OCI-LY3 (cell line): ENCODE results near the gene CACNG4.

Source experiments
- H2AFZ ChIP-seq: fragments of 200-600, 300-600 bp; shearing (Covaris generic); 2 replicates; pipeline ENCODE4 v1.6.0; 2014; ENCODE audit warnings: antibody characterized with exemption, low read depth, low read length
- H3K27ac ChIP-seq: fragments of 200-600, 300-600 bp; sonication (generic); 2 replicates; pipeline ENCODE4 v1.5.1; 2014; ENCODE audit warnings: mild to moderate bottlenecking, low read length, moderate library complexity, mixed read lengths
- H3K27me3 ChIP-seq: fragments of 200-600, 300-600 bp; sonication (generic); 2 replicates; pipeline ENCODE4 v1.6.1; 2014; ENCODE audit warnings: low read depth, low read length, mixed read lengths
- H3K36me3 ChIP-seq: fragments of 200-600, 300-600 bp; sonication (generic); replicated peaks from 2 replicates; pipeline ENCODE3; 2014; ENCODE audit warnings: low read depth, low read length, mixed read lengths
- H3K4me1 ChIP-seq: fragments of 300-600, 200-600 bp; sonication (generic); 2 replicates; pipeline ENCODE4 v1.6.1; 2014; ENCODE audit warnings: low read length, mixed read lengths
- H3K4me2 ChIP-seq: fragments of 200-600, 300-600 bp; sonication (generic); 2 replicates; pipeline ENCODE4 v1.6.1; 2014; ENCODE audit warnings: low read length, mixed read lengths
- H3K4me3 ChIP-seq: fragments of 300-600, 200-600 bp; sonication (generic); 2 replicates; pipeline ENCODE4 v1.5.1; 2014; ENCODE audit warnings: antibody characterized with exemption, mild to moderate bottlenecking, low read length, moderate library complexity
- H3K79me2 ChIP-seq: fragments of 300-600, 200-600 bp; shearing (Covaris generic); 2 replicates; pipeline ENCODE4 v1.6.1; 2014; ENCODE audit warnings: mild to moderate bottlenecking, low read length, mixed read lengths
- H3K9ac ChIP-seq: fragments of 300-600, 200-600 bp; shearing (Covaris generic); 2 replicates; pipeline ENCODE4 v1.6.0; 2014; ENCODE audit warnings: mild to moderate bottlenecking, low read length, moderate library complexity
- H3K9me3 ChIP-seq: fragments of 200-600, 300-600 bp; shearing (Covaris generic); 2 replicates; pipeline ENCODE4 v1.6.1; 2014; ENCODE audit warnings: low read length, mixed read lengths; ENCODE audit not compliant: insufficient read depth
- H4K20me1 ChIP-seq: fragments of 200-600, 300-600 bp; sonication (generic); 2 replicates; pipeline ENCODE4 v1.6.1; 2016; ENCODE audit warnings: low read length, mixed read lengths; ENCODE audit not compliant: insufficient read depth
- EZH2phosphoT487 ChIP-seq: fragments of 200-600 bp; shearing (Covaris generic); IDR thresholded peaks from 2 replicates; pipeline ENCODE4 v1.6.1; 2018; ENCODE audit warnings: antibody characterized with exemption, mixed run types, low read depth
- TF ChIP-seq, protein P1 (sequence below): fragments of 200-600, 300-600 bp; sonication (generic); IDR thresholded peaks from 2 replicates; pipeline ENCODE4 v1.5.1; 2014; ENCODE audit warnings: antibody characterized with exemption, low read length, low read depth

Gene CACNG4

DNA sequence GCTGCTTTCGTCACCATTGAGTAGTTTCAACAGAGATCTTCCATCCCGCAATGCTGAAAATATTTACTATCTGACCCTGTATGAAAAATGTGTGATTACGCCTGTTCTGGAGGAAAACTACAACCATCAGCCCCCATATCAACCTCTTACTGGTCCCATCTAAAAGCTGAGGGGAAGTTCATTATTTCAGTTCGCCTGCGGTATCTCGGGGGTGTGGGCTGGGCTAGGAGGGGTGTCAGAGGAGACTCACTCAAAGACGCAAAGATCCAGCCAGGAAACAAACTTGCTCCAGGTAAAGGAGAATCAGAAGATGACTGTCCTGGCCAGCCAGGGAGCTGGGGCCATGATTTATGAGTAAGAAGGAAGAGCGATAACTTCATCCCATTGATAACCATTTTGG is 93.5 kb downstream of the CACNG4 start:
- no peaks in the 10 kb centered on the region for H4K20me1 ChIP-seq
- no peaks in the 10 kb centered on the region for H3K27me3 ChIP-seq
- no peaks in the 10 kb centered on the region for H3K79me2 ChIP-seq
- no peaks in the 10 kb centered on the region for H3K36me3 ChIP-seq
- H3K9ac ChIP-seq = no peak overlapping the region
- H3K4me1 ChIP-seq = no peaks in the 10 kb centered on the region
- H3K4me3 ChIP-seq = no peak overlapping the region
- no peak overlapping the region for H2AFZ ChIP-seq
- no peak overlapping the region for H3K27ac ChIP-seq
- H3K9me3 ChIP-seq = no peaks in the 10 kb centered on the region
- TF ChIP-seq, protein P1, sequence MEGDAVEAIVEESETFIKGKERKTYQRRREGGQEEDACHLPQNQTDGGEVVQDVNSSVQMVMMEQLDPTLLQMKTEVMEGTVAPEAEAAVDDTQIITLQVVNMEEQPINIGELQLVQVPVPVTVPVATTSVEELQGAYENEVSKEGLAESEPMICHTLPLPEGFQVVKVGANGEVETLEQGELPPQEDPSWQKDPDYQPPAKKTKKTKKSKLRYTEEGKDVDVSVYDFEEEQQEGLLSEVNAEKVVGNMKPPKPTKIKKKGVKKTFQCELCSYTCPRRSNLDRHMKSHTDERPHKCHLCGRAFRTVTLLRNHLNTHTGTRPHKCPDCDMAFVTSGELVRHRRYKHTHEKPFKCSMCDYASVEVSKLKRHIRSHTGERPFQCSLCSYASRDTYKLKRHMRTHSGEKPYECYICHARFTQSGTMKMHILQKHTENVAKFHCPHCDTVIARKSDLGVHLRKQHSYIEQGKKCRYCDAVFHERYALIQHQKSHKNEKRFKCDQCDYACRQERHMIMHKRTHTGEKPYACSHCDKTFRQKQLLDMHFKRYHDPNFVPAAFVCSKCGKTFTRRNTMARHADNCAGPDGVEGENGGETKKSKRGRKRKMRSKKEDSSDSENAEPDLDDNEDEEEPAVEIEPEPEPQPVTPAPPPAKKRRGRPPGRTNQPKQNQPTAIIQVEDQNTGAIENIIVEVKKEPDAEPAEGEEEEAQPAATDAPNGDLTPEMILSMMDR = no peak
- no peak for TF ChIP-seq EZH2phosphoT487
- no peak overlapping the region for H3K4me2 ChIP-seq

DNA sequence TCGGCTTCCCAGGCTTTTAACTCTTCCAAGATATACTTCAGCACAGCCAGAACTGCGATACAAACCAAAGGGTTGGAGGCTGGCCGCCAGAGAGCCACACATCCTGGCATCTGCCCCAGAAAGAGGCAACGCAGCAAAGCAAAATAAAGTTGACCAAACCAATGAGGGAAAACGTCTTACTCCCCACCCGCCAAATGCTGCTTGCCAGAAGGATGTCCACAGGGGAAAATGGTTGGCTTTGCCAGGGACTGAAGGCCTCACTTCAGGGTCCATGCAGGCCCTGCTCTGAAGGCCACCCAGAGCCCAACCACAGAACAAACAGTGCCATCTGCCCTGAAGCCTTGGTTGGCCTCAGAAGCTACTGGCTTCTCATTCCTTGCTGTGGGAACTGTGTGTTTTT is 94.9 kb downstream of the CACNG4 start:
- Histone ChIP-seq H2AFZ (no peak overlapping the region), H3K27me3 (no peaks in the 10 kb centered on the region), H3K4me3 (no peak overlapping the region), H4K20me1 (no peaks in the 10 kb centered on the region), H3K9ac (no peak overlapping the region), H3K79me2 (no peaks in the 10 kb centered on the region), H3K9me3 (no peaks in the 10 kb centered on the region), H3K4me1 (no peaks in the 10 kb centered on the region), H3K27ac (no peak overlapping the region), H3K4me2 (no peak overlapping the region), H3K36me3 (no peaks in the 10 kb centered on the region)
- no peak for TF ChIP-seq EZH2phosphoT487
- TF ChIP-seq, protein P1 = no peak

DNA sequence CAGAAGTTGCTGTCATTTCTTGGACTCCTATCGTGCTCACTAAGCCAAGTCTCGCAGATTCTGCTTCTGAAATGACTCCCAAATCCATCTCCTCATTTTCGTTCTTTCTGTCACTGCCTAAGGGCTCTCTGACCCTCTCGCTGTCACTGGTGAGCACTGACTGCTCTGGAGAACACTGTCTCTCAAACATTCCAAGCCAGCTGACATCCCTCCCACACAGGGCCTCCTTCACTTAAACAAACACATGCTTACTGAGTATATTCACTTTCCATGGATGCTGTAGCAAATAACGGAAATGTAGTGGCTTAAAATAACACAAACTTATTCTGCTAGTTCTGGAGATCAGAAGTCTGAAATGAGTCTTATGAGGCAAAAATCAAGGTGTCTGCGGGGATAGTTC is 98.6 kb downstream of the CACNG4 start:
- no peak overlapping the region for H3K4me3 ChIP-seq
- no peaks in the 10 kb centered on the region for H3K4me1 ChIP-seq
- TF ChIP-seq, protein P1 = no peak
- TF ChIP-seq EZH2phosphoT487 = no peak
- no peak overlapping the region for H2AFZ ChIP-seq
- no peak overlapping the region for H3K9ac ChIP-seq
- no peaks in the 10 kb centered on the region for H3K27me3 ChIP-seq
- no peaks in the 10 kb centered on the region for H3K9me3 ChIP-seq
- no peaks in the 10 kb centered on the region for H3K79me2 ChIP-seq
- no peaks in the 10 kb centered on the region for H3K36me3 ChIP-seq
- H4K20me1 ChIP-seq = no peaks in the 10 kb centered on the region
- H3K4me2 ChIP-seq = no peak overlapping the region
- no peak overlapping the region for H3K27ac ChIP-seq

DNA sequence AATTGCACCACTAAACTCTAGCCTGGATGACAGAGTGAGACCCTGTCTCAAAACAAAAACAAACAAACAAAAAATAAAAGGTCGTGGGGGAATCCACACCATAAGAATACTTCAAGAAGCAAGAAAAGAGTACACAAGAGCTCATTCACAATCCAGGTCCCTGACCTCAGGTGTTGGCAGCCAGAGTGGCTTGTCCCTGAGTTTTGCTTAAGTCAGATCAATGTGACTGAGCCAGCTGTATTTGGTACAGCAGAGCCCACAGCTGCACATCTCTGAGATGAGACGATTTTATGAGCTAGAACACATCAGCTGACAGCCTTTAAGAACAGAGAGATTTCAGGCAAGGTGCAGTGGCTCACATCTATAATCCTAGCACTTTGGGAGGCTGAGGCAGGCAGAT is 102.2 kb downstream of the CACNG4 start:
- Histone ChIP-seq H3K36me3 (no peaks in the 10 kb centered on the region), H3K79me2 (no peaks in the 10 kb centered on the region), H2AFZ (no peak overlapping the region), H3K27me3 (no peaks in the 10 kb centered on the region), H3K4me3 (no peak overlapping the region), H3K4me2 (no peak overlapping the region), H3K4me1 (no peaks in the 10 kb centered on the region), H4K20me1 (no peaks in the 10 kb centered on the region), H3K9ac (no peak overlapping the region), H3K9me3 (no peaks in the 10 kb centered on the region), H3K27ac (no peak overlapping the region)
- no peak for TF ChIP-seq EZH2phosphoT487
- TF ChIP-seq, protein P1 = no peak
